H9 (cell line): ENCODE data around the gene WSCD2. TPM values are rescaled to one million over a fixed set of nuclear protein-coding genes. Genes with fewer than 3 reads are reported as not detected.

Experiments
- DNase-seq: peaks from one replicate; pipeline ENCODE4 v3.0.0-alpha.2; 2017
- H2AFZ ChIP-seq: one replicate; pipeline ENCODE4 v1.6.1; 2013; ENCODE audit warnings: mild to moderate bottlenecking, low read length, control low read depth, moderate library complexity
- H2AK5ac ChIP-seq: 2 replicates; pipeline ENCODE4 v1.6.1; 2013; ENCODE audit warnings: low read length, control low read depth, mixed read lengths; ENCODE audit not compliant: insufficient read length
- H2BK120ac ChIP-seq: one replicate; pipeline ENCODE4 v1.6.1; 2013; ENCODE audit warnings: low read depth, mild to moderate bottlenecking, low read length, control low read depth, inconsistent platforms; ENCODE audit not compliant: poor library complexity, severe bottlenecking
- H2BK12ac ChIP-seq: 2 replicates; pipeline ENCODE4 v1.6.1; 2013; ENCODE audit warnings: low read length, control low read depth, mixed read lengths, low read depth; ENCODE audit not compliant: insufficient read length
- H2BK15ac ChIP-seq: 2 replicates; pipeline ENCODE4 v1.6.1; 2013; ENCODE audit warnings: low read depth, low read length, control low read depth
- H2BK20ac ChIP-seq: one replicate; pipeline ENCODE4 v1.6.1; 2013; ENCODE audit warnings: low read depth, mild to moderate bottlenecking, low read length, control low read depth, inconsistent platforms; ENCODE audit not compliant: poor library complexity, severe bottlenecking
- H2BK5ac ChIP-seq: 2 replicates; pipeline ENCODE4 v1.6.1; 2013; ENCODE audit warnings: low read length, control low read depth, mixed read lengths; ENCODE audit not compliant: insufficient read length
- H3K14ac ChIP-seq: 2 replicates; pipeline ENCODE4 v1.6.1; 2013; ENCODE audit warnings: low read length, control low read depth; ENCODE audit not compliant: insufficient read depth
- H3K18ac ChIP-seq: 2 replicates; pipeline ENCODE4 v1.6.1; 2013; ENCODE audit warnings: low read depth, mild to moderate bottlenecking, mixed read lengths, low read length, control low read depth; ENCODE audit not compliant: insufficient read length
- H3K23ac ChIP-seq: 2 replicates; pipeline ENCODE4 v1.6.1; 2013; ENCODE audit warnings: low read length, control low read depth, mixed read lengths, low read depth; ENCODE audit not compliant: insufficient read length
- H3K23me2 ChIP-seq: 2 replicates; pipeline ENCODE4 v1.6.1; 2013; ENCODE audit warnings: low read depth, mild to moderate bottlenecking, mixed read lengths, low read length, control low read depth; ENCODE audit not compliant: insufficient read length, poor library complexity, severe bottlenecking
- H3K27ac ChIP-seq: 2 replicates; pipeline ENCODE4 v1.5.1; 2013; ENCODE audit warnings: low read length, control low read depth, mixed read lengths, low read depth; ENCODE audit not compliant: insufficient read length
- H3K27me3 ChIP-seq: 2 replicates; pipeline ENCODE4 v1.6.1; 2013; ENCODE audit warnings: low read length, control low read depth, inconsistent platforms; ENCODE audit not compliant: insufficient read depth
- H3K4ac ChIP-seq: 2 replicates; pipeline ENCODE4 v1.6.1; 2013; ENCODE audit warnings: low read depth, mild to moderate bottlenecking, control low read depth, inconsistent platforms, low read length, moderate library complexity
- H3K4me1 ChIP-seq: 2 replicates; pipeline ENCODE4 v1.6.1; 2013; ENCODE audit warnings: low read length, control low read depth, inconsistent platforms; ENCODE audit not compliant: insufficient read depth
- H3K4me2 ChIP-seq: 2 replicates; pipeline ENCODE4 v1.6.1; 2013; ENCODE audit warnings: low read length, control low read depth, mixed read lengths; ENCODE audit not compliant: insufficient read length, insufficient read depth
- H3K56ac ChIP-seq: 2 replicates; pipeline ENCODE4 v1.6.1; 2013; ENCODE audit warnings: low read depth, mild to moderate bottlenecking, mixed read lengths, low read length, control low read depth; ENCODE audit not compliant: insufficient read length
- H3K79me1 ChIP-seq: 2 replicates; pipeline ENCODE4 v1.6.1; 2013; ENCODE audit warnings: low read depth, mild to moderate bottlenecking, moderate library complexity, low read length, control low read depth, inconsistent platforms; ENCODE audit not compliant: insufficient read depth, poor library complexity, severe bottlenecking
- H3K79me2 ChIP-seq: 2 replicates; pipeline ENCODE4 v1.6.1; 2013; ENCODE audit warnings: low read length, control low read depth, inconsistent platforms; ENCODE audit not compliant: insufficient read depth
- H3K9ac ChIP-seq: 2 replicates; pipeline ENCODE4 v1.6.1; 2013; ENCODE audit warnings: low read length, control low read depth, mixed read lengths; ENCODE audit not compliant: insufficient read length; ENCODE audit errors: extremely low read depth
- H3K9me3 ChIP-seq: one replicate; pipeline ENCODE4 v1.6.1; 2013; ENCODE audit warnings: low read depth, low read length, inconsistent platforms; ENCODE audit not compliant: control insufficient read depth
- H3T11ph ChIP-seq: one replicate; pipeline ENCODE4 v1.6.1; 2013; ENCODE audit warnings: mild to moderate bottlenecking, low read length, control low read depth, inconsistent platforms
- H4K20me1 ChIP-seq: one replicate; pipeline ENCODE4 v1.6.1; 2013; ENCODE audit not compliant: control insufficient read depth, insufficient read length, insufficient read depth
- H4K5ac ChIP-seq: 2 replicates; pipeline ENCODE4 v1.6.1; 2013; ENCODE audit warnings: low read depth, mild to moderate bottlenecking, mixed read lengths, low read length, control low read depth; ENCODE audit not compliant: insufficient read length
- H4K8ac ChIP-seq: replicated peaks from 2 replicates; pipeline ENCODE4 v1.6.1; 2013; ENCODE audit warnings: low read length, control low read depth, mixed read lengths, low read depth; ENCODE audit not compliant: insufficient read length
- H4K91ac ChIP-seq: 2 replicates; pipeline ENCODE4 v1.6.1; 2013; ENCODE audit warnings: low read depth, mild to moderate bottlenecking, moderate library complexity, mixed read lengths, low read length, control low read depth; ENCODE audit not compliant: insufficient read length
- H3K27ac Mint-ChIP-seq, 3 experiments: 2 replicates in 2 of 3; 3 replicates in 1 of 3; pipeline ENCODE4 v1.8.0; 2020 to 2021; ENCODE audit warnings: mixed read lengths in 3 of 3, mild to moderate bottlenecking in 1 of 3, moderate library complexity in 1 of 3
- H3K27me3 Mint-ChIP-seq: 2 replicates; pipeline ENCODE4 v1.8.0; 2021; ENCODE audit warnings: low read depth, mild to moderate bottlenecking, moderate library complexity, mixed read lengths
- H3K36me3 Mint-ChIP-seq, 3 experiments: 2 replicates in 2 of 3; 3 replicates in 1 of 3; pipeline ENCODE4 v1.8.0; 2020 to 2021; ENCODE audit warnings: low read depth in 3 of 3, mixed read lengths in 3 of 3; ENCODE audit not compliant: insufficient read depth in 1 of 3
- H3K4me1 Mint-ChIP-seq, 2 experiments: 2 replicates each; pipeline ENCODE4 v1.8.0; 2020; ENCODE audit warnings: mixed read lengths in 2 of 2
- H3K4me3 Mint-ChIP-seq, 2 experiments: 2 replicates in 1 of 2; 3 replicates in 1 of 2; pipeline ENCODE4 v1.8.0; 2020 to 2021; ENCODE audit warnings: mild to moderate bottlenecking in 2 of 2, mixed read lengths in 2 of 2, moderate library complexity in 1 of 2
- H3K9me3 Mint-ChIP-seq, 2 experiments: 2 replicates in 1 of 2; 3 replicates in 1 of 2; pipeline ENCODE4 v1.8.0; 2020; ENCODE audit warnings: mild to moderate bottlenecking in 2 of 2, mixed read lengths in 2 of 2, moderate library complexity in 1 of 2
- CTCF ChIP-seq: fragments of 200-600 bp; sonication (generic); conservative IDR thresholded peaks from 3 replicates; pipeline ENCODE4 v1.8.0; 2021; ENCODE audit warnings: antibody characterized with exemption, mild to moderate bottlenecking
- WGBS: extraction: QIAGEN DNeasy Blood & Tissue Kit; methylation state at CpG from one replicate; pipeline ENCODE4 v1.1.7; 2013; ENCODE audit warnings: missing lambda C conversion rate, low lambda C conversion rate, mixed read lengths; ENCODE audit not compliant: insufficient read length; ENCODE audit errors: extremely low coverage; 5-methylcytosine and 5-hydroxymethylcytosine counted together
- total RNA-seq: library from RNA; stranded (reverse); gene quantifications from 2 replicates; pipeline ENCODE4 v1.2.1, GENCODE V29; 2021

The WSCD2 gene
- total RNA-seq, 1 experiment from 2014 or later, result 0.92 TPM

- no peaks in the 10 kb centered on the region for H4K20me1 ChIP-seq
- WGBS, result no CpG with 5 or more reads among the region's 4 CpGs
- no peak overlapping the region for H3K4me2 ChIP-seq
- H3K4me1 Mint-ChIP-seq, result peaks cover 22 to 26% of the 10 kb centered on the region in 2 experiments
- peaks cover 0 to 2% (median 0%) of the 10 kb centered on the region in 3 experiments; a peak in 1 of 7 replicates for H3K36me3 Mint-ChIP-seq
- H3T11ph ChIP-seq, result no peak overlapping the region
- H2AFZ ChIP-seq, result no peak overlapping the region
- no peak overlapping the region for H3K23ac ChIP-seq
- H4K5ac ChIP-seq, result no peak overlapping the region
- no peak overlapping the region for H2BK5ac ChIP-seq
- H2BK15ac ChIP-seq, result no peak overlapping the region
- no peak overlapping the region for H3K4me3 Mint-ChIP-seq
- no peak overlapping the region for H2BK12ac ChIP-seq
- H3K79me2 ChIP-seq, result no peaks in the 10 kb centered on the region
- no peaks in the 10 kb centered on the region for H3K27me3 ChIP-seq
- peaks cover 0 to 4% of the 10 kb centered on the region in 2 experiments; a peak in 4 of 5 replicates for H3K9me3 Mint-ChIP-seq
- H4K8ac ChIP-seq, result no peak overlapping the region
- peaks cover 1% of the 10 kb centered on the region; the same call in 1 of the 2 replicates for H3K27me3 Mint-ChIP-seq
- H3K56ac ChIP-seq, result no peak overlapping the region
- H4K91ac ChIP-seq, result no peak overlapping the region
- H3K18ac ChIP-seq, result no peak overlapping the region
- H3K14ac ChIP-seq, result no peak overlapping the region
- no peak overlapping the region for H2BK120ac ChIP-seq
- DNase-seq, result no peak
- H3K27ac ChIP-seq, result no peak overlapping the region
- H2BK20ac ChIP-seq, result no peak overlapping the region
- H3K4me1 ChIP-seq, result no peaks in the 10 kb centered on the region
- no peak overlapping the region for H2AK5ac ChIP-seq
- no peak overlapping the region for H3K9ac ChIP-seq
- H3K23me2 ChIP-seq, result no peaks in the 10 kb centered on the region
- no peak for TF ChIP-seq CTCF
- H3K79me1 ChIP-seq, result no peaks in the 10 kb centered on the region
- no peaks in the 10 kb centered on the region for H3K9me3 ChIP-seq
- H3K27ac Mint-ChIP-seq, result no peak overlapping the region
- H3K4ac ChIP-seq, result no peak overlapping the region
Measured at GRCh38 chr12:108267450-108267849, 138.4 kb downstream of the WSCD2 start.
